GM12892 (cell line): ENCODE results near the gene API5.

Source experiments
- POLR2A ChIP-seq: IDR thresholded peaks from 2 replicates; pipeline ENCODE4 v1.6.1; 2011; ENCODE audit warnings: low read depth, low read length, control low read depth
- POLR2AphosphoS5 ChIP-seq: IDR thresholded peaks from 2 replicates; pipeline ENCODE4 v1.6.1; 2011; ENCODE audit warnings: low read depth, low read length, control low read depth

DNA sequence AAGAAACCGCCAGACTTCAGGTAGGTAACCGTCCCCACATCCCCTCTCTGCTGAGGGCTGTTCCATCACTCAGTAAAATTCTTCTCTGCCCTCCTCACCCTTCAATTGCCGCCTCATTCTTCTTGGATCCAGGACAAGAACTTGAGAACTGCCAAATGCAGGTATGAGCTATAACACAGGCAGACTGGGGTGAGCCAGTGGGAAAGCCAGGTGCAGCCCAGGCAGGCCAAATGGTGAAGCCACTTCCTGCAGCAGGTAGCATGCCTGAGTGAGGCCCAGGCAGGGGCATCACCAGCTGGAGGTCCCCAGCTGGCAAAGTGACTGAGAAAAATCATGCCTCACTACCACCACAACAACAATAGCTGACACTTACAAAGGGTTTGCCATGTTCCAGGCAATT, 22.4 kb upstream of the API5 start:
- TF ChIP-seq POLR2A (no peak), POLR2AphosphoS5 (no peak)
